Activated T-helper 1 cell treated with Interleukin-2 at 50 U/mL for 16 hours (primary cell): ENCODE data around the gene ARHGAP42.
"Not testable (repeated sequence)": the region's sequence is repeated elsewhere in the genome, so short reads cannot be mapped to it uniquely, and the experiment has no call there.

Experiments used
- DNase-seq: peaks from one replicate; pipeline ENCODE4 v3.0.0-alpha.2; 2020; ENCODE audit warnings: low read depth

ARHGAP42 gene, protein sequence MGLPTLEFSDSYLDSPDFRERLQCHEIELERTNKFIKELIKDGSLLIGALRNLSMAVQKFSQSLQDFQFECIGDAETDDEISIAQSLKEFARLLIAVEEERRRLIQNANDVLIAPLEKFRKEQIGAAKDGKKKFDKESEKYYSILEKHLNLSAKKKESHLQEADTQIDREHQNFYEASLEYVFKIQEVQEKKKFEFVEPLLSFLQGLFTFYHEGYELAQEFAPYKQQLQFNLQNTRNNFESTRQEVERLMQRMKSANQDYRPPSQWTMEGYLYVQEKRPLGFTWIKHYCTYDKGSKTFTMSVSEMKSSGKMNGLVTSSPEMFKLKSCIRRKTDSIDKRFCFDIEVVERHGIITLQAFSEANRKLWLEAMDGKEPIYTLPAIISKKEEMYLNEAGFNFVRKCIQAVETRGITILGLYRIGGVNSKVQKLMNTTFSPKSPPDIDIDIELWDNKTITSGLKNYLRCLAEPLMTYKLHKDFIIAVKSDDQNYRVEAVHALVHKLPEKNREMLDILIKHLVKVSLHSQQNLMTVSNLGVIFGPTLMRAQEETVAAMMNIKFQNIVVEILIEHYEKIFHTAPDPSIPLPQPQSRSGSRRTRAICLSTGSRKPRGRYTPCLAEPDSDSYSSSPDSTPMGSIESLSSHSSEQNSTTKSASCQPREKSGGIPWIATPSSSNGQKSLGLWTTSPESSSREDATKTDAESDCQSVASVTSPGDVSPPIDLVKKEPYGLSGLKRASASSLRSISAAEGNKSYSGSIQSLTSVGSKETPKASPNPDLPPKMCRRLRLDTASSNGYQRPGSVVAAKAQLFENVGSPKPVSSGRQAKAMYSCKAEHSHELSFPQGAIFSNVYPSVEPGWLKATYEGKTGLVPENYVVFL

GRCh38 chr11:100687054-100687629, at the start of gene ARHGAP42:
ARHGAP42 (plus strand) TSS chr11:100687288; CDS start chr11:100687679, 391 bp downstream.
- no peak for DNase-seq

DNA sequence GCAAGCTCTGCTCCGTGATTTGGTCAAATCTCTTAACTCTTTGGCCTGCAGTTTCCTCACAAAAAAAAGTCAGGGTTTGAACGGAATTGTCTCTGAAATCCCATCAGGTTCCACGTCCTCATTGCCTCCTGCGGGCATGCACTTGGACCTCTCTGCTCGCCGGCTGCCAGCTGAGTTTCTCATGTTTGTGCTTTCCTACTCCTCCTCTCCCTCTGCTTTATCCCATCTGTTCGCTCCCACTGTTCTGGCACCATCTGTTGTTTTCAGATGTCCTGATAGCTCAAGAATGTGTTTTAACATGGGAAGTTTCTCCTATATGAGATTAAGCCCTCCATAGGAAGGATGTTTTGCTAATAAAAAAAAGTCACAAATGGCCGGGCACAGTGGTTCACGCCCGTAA, 49.4 kb upstream of the ARHGAP42 start:
- DNase-seq: no peak

DNA sequence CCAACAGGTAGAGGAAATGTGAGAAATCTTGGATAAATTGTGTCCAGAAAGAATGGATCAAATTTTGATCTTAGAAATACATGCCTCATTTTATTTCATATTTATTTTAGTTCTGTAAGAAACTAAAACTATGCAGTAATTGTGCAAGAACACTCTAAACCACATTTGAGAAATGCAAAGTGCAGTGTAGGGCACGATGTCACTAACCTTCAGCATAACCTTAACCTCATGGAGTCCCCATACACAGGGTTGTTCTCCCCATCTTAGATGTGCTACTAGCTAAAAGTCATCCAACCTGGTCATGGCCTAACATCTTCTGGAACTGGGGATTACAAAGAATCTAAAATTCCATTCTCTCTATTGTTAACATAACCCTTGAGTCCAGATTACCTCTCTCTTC, 48.4 kb upstream of the ARHGAP42 start:
- DNase-seq: no peak

GRCh38 chr11:100639140-100639539, 47.9 kb upstream of the ARHGAP42 start:
- DNase-seq: no peak

GRCh38 chr11:100640071-100640470, 47.0 kb upstream of the ARHGAP42 start:
- no peak for DNase-seq

DNA sequence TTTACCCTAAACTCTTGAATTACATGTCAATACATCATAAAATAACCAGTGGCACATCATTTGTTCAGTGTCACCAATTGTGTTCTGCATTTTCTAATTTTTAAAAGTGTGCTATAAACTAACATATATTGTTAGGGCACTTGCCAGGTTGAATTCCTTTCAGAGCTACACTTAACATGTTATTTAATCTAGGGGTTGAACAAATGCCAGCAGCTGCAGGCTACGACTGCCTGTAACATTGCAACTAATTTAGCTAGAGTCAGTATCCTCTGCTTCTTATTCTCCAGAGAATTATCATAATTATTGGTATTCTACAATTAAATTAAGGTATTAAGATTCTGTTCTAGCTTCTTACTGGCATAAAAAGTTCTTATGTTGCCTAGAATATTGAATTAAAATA, 46.4 kb upstream of the ARHGAP42 start:
- DNase-seq: no peak

- DNase-seq: no peak
Observed at GRCh38 chr11:100641456-100641855, 45.6 kb upstream of the ARHGAP42 start.

GRCh38 chr11:100646545-100646944, 40.5 kb upstream of the ARHGAP42 start:
- no peak for DNase-seq

DNA sequence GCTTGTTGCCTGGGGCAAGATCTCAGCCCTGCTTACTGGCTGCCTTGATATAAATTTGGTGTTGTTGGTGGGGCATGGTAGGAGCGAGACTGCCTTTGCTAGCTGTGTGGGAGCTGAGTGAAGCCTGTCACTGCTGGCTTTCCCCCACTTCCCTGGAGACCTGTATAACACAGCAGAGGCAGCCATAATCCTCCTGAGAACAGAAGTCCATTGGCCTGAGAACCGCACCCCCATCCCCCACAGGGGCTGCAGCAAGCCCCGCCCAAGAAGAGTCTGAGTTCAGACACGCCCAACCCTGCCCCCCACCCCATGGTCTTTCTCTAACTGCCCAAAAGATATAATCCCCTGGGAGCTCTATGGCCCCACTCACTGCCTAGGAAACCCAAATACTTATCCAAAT, 39.2 kb upstream of the ARHGAP42 start:
- DNase-seq: no peak

DNA sequence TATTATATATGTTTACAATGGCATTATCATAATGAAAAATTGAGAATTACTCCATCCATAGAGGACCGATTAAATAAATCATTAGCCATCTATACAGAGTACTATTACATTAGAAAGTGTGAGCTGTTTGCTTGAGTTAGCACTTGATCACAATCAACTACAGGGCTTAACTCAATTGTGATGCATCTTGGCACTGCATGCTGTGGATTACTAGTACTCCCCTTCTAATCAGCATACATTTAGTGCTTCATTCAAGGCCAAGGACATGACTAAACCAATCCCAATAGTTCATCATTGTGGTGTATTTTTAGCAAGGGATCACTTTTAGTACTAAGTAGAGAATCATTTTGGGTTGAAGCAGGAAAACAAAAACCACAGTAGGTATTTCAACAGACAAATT, 23.5 kb upstream of the ARHGAP42 start:
- no peak for DNase-seq

GRCh38 chr11:100663996-100664395, 23.1 kb upstream of the ARHGAP42 start:
- DNase-seq: no peak

DNA sequence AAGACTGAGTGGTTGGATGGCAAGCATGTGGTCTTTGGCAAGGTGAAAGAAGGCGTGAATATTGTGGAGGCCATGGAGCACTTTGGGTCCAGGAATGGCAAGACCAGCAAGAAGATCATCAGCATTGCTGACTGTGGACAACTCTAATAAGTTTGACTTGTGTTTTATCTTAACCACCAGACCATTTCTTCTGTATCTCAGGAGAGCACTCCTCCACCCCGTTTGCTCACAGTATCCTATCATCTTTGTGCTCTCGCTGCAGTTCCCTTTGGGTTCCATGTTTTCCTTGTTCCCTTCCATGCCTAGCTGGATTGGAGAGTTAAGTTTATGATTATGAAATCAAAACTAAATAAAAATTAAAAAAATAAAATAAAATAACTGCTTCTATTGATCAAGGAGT, 20.3 kb upstream of the ARHGAP42 start:
- DNase-seq: not testable (repeated sequence)

DNA sequence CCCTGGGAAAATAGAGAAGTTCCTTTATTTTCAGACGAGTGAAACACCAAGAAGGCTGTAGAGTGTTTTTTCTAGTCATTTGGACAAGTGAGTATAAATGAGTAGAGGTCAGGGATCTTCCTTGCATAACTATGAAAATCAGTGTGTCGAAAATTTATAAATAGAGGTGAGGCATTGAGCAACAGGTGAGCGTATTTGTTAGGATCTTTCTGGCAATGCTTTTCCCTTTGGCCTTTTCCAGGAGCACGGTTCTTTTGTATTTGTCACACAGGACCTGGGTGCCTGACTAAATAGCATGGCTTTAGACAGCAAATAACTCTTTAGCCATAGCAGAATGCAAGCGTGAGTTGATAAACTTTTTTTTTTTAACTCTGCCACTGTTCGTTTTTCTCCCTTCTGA, 19.6 kb upstream of the ARHGAP42 start:
- DNase-seq: no peak

GRCh38 chr11:100670140-100670539, 16.9 kb upstream of the ARHGAP42 start:
- DNase-seq: no peak

DNA sequence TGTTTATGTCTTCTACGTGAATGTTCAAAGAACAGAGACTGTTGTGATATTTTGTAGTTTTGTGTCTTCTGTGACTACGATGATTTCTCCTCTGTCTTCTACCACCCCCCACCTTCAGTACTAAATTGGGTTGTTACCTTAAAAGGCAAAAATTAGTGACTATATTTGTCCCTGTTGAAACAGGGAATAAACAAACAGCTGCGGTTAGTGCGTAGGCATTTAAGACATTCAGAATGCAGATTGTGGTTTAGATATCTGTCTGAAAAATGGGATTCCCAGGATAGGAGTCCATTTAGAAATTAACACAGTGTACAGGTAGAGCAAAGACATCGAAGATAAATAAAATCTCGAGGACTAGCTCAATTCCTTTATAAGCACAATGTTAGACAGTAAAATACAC, 15.6 kb upstream of the ARHGAP42 start:
- DNase-seq: no peak

DNA sequence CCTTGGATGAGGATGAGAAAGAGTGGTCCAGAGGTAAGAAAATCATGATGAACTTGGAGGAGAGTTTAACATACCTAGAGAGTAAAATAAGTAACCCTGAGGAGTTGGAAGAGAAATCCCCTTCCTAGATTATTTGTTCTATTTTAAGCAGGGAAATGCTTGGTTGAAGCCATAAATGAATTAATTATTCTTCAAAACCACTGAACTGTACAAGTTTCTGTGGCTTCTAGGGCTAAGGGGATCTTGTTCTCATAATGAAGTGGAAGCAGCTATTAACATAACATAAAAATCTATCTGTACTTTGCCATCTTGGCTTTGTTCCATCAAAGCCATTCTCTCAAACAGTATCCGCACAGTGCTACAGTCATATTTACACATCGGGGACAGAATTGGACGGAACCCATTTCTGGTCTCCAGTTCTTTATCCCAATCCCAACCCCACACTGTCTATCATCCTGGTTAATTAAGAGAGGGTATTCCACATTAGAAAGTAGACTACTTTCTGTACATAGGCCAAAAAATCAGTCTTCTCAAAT, 14.5 kb upstream of the ARHGAP42 start:
- no peak for DNase-seq

- no peak for DNase-seq
Observed at GRCh38 chr11:100673063-100673462, 14.0 kb upstream of the ARHGAP42 start.

- no peak for DNase-seq
Observed at GRCh38 chr11:100674212-100674611, 12.9 kb upstream of the ARHGAP42 start.

GRCh38 chr11:100675115-100675650, 11.9 kb upstream of the ARHGAP42 start:
- DNase-seq: no peak

- DNase-seq: no peak
Observed at GRCh38 chr11:100676901-100677300, 10.2 kb upstream of the ARHGAP42 start.

- no peak for DNase-seq
Observed at GRCh38 chr11:100677796-100678195, 9.3 kb upstream of the ARHGAP42 start.

DNA sequence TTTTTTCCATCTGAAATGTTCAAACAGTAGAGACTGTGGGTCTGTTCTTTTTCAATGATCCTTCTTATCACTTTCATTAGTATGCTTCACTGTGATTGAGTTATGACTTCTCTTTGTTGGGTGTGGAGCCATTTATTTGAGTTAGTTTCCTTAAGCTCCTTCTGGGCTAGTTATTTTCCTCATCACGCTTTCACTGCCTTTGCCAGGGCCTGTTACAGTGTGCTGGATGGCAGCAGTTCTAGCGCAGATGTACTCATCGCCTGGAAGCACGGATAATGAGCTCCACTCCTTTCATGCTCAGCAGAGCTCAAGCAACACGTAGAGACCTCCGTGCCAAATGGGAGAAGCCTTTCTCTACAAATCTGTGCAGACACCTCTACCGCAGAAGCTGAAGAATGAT, 7.0 kb upstream of the ARHGAP42 start:
- DNase-seq: no peak
